AG04450 (cell line): Measurements from ENCODE around the gene LIMS2. TPM values are rescaled to one million over a fixed set of nuclear protein-coding genes. Genes with fewer than 3 reads are reported as not detected.

Source experiments
- CTCF ChIA-PET: fragments of 300-600, 350-600 bp; formaldehyde crosslinking; extraction: SDS; loops from one replicate; lab custom pipeline; 2022; ENCODE audit warnings: antibody characterized with exemption, inconsistent platforms; lab: Charles Lee
- POLR2A ChIA-PET: fragments of 350-600 bp; formaldehyde crosslinking; extraction: SDS; loops from one replicate; lab custom pipeline; 2021; ENCODE audit warnings: antibody characterized with exemption, inconsistent platforms; lab: Yijun Ruan, JAX
- DNase-seq: peaks from one replicate; pipeline ENCODE4 v3.0.0-alpha.2; 2011; ENCODE audit warnings: low read depth, low spot score
- H3K27ac ChIP-seq: one replicate; pipeline ENCODE4 v1.5.1; 2012; ENCODE audit warnings: low read depth, low read length, control low read depth
- H3K27me3 ChIP-seq: one replicate; pipeline ENCODE4 v1.6.0; 2012; ENCODE audit warnings: low read length; ENCODE audit not compliant: control insufficient read depth, insufficient read depth
- H3K4me3 ChIP-seq: 2 replicates; pipeline ENCODE4 v1.5.1; 2011; ENCODE audit warnings: mild to moderate bottlenecking, low read depth, low read length, control low read depth
- H3K9me3 ChIP-seq: 2 replicates; pipeline ENCODE4 v1.5.1; 2012; ENCODE audit warnings: low read length; ENCODE audit not compliant: control insufficient read depth, insufficient read depth
- polyA plus RNA-seq: library from polyadenylated mRNA; depleted of rRNA; stranded (reverse); fragments of >200 nt; gene quantifications from 2 replicates; pipeline ENCODE4 v1.2.3, GENCODE V29; 2011
- TF ChIP-seq, protein P1 (sequence below): IDR thresholded peaks from 2 replicates; pipeline ENCODE4 v1.5.1; 2011; ENCODE audit warnings: low read depth, low read length, control low read depth, inconsistent platforms

LIMS2 gene
- polyA plus RNA-seq, 1 experiment = 6.3 TPM

DNA sequence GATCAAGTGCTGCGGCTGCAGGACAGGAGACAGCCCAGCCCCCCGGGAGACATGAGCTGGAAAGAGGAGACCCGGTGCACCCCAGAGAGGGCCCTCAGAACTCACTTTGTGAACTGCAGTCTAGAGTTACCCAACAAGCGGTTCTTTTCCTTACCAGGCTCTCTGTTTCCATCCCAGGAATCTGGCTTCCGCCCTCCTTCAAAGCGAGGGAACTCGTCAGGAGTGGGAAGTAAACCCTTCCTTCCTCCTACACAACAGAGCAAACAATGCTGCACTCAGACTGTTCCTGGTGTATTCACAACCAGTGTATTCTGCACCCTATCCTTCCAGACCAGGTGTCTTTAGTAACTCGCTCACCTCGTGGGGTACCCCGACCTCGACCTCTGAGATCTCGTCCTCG is 34.0 kb upstream of the LIMS2 start:
- POLR2A ChIA-PET = no interaction called here
- TF ChIP-seq, protein P1, sequence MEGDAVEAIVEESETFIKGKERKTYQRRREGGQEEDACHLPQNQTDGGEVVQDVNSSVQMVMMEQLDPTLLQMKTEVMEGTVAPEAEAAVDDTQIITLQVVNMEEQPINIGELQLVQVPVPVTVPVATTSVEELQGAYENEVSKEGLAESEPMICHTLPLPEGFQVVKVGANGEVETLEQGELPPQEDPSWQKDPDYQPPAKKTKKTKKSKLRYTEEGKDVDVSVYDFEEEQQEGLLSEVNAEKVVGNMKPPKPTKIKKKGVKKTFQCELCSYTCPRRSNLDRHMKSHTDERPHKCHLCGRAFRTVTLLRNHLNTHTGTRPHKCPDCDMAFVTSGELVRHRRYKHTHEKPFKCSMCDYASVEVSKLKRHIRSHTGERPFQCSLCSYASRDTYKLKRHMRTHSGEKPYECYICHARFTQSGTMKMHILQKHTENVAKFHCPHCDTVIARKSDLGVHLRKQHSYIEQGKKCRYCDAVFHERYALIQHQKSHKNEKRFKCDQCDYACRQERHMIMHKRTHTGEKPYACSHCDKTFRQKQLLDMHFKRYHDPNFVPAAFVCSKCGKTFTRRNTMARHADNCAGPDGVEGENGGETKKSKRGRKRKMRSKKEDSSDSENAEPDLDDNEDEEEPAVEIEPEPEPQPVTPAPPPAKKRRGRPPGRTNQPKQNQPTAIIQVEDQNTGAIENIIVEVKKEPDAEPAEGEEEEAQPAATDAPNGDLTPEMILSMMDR = no peak
- H3K27ac ChIP-seq = no peak overlapping the region

DNA sequence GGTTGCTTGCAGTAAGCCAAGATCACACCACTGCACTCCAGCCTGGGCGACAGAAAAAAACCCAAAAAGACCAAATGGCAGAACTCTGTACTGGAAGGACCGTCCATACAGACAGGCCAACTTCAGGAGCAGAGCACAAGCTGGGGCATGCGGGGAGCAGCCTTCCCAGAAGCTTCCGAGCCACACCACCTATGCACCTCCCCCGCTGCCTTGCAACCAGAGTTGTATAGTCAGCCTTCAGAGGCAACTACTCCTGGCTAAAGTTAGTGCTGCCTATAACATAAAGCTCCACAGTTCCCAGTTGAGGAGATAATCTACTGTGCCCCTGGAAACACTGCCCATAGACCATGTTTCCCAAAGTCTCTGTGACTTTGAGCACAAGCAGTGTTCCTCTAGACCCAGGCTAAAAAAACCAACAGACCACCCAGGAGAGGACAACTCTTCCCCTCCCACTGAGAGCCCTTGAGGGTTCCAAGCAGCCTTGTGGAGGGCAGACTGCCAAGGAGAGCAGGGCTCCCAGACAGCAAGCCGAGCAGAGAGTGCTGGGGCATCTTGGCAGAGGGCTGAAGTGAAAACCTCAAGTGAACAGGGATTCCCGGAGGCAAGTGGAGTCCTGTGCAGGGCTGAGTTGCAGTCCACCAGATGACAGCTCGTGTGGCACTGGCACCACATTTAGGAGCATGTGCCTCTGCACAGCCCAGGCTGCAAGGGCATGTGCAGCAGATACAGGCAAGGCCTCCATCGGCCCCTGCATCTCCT is 32.7 kb upstream of the LIMS2 start:
- H3K4me3 ChIP-seq = no peak overlapping the region
- no peak overlapping the region for H3K27ac ChIP-seq
- TF ChIP-seq, protein P1 = no peak
- ChIA-PET CTCF (no interaction called here), POLR2A (no interaction called here)
- DNase-seq = no peak
- H3K9me3 ChIP-seq = no peaks in the 10 kb centered on the region; the same call in 1 of the 2 replicates
- H3K27me3 ChIP-seq = no peaks in the 10 kb centered on the region

More for the DNA sequence above, 34.0 kb upstream of the LIMS2 start:
- Histone ChIP-seq H3K4me3 (no peak overlapping the region), H3K27me3 (no peaks in the 10 kb centered on the region), H3K9me3 (peaks cover 3% of the 10 kb centered on the region; the same call in 1 of the 2 replicates)
- no peak for DNase-seq
- CTCF ChIA-PET = no interaction called here

DNA sequence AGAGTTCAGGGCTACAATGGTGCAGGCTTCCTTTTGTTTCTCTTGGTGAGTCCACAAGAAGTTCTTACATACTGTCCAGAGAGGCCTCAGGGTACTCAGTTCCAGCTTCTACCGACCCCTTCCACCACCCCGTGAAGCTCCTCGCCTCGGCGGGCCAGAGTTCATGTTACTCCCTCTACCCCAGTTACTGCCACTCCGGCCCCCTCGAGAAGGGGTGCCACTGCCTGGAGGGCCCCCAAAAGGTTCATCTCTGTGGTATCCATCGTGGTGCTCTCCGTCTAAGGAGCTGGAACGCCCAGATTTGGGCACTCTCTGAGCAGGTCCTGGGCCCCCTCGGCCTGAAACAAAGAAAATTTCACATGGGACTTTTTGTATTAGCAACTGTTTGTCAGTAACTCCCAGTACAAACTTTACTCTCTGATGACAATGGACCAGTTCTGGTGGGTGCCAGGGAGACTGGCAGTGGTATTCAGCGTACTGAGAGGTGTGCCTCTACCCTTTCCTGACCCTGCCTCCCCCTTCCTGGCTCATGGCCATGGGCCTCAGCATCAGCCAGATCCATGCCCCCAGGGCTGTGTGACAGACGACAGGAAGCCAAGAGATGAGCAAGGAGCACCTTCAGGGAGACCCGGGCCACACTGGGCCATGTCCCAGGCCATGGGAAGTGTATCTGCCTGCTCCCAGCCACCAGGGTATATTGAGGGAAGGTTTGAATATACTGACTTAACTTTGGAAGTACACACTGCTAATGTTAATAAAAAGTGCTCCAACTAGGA is 31.1 kb upstream of the LIMS2 start:
- DNase-seq = no peak
- H3K27ac ChIP-seq = no peak overlapping the region
- CTCF ChIA-PET = no interaction called here

DNA sequence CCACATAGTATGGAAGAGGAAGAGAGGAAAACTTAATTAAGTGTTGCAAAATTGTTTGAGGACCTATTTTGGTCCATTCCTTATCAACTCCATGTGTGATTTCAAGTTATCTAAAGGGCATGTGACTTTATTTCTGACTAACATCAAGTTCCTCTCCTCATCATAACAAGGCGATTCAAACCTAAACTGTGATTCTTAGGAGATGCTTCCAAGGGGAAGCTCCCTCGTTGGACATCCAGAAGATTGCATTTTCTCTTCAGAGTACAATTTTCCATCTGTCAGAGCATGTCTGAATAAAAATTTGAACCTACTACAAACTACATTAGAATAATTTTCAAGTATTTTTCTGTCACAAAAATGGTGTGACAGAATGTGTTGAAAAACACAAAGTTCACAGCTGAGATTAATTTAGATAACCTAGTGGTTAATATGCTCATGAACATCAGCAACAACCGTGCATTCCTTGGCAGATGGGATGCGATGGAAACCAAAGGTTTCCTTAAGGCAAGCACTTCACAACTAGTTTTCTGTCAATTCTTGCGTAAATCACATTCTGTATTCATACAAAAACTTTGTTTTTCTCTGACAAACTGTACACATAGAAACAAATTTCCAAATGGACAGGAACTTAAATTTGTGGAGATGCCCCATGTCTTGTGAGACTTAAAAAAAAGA is 30.2 kb upstream of the LIMS2 start:
- no peaks in the 10 kb centered on the region for H3K27me3 ChIP-seq
- no peaks in the 10 kb centered on the region; the same call in 1 of the 2 replicates for H3K9me3 ChIP-seq
- ChIA-PET CTCF (interaction anchor here (2.2 kb wide), 1 partner anchor 10 kb away, joined by 10 read pairs; no protein-coding TSS in a partner anchor), POLR2A (no interaction called here)
- H3K4me3 ChIP-seq = no peak overlapping the region
- TF ChIP-seq, protein P1 = no peak
- H3K27ac ChIP-seq = no peak overlapping the region
- no peak for DNase-seq

More for the DNA sequence above, 31.1 kb upstream of the LIMS2 start:
- Histone ChIP-seq H3K4me3 (no peak overlapping the region), H3K27me3 (no peaks in the 10 kb centered on the region), H3K9me3 (no peaks in the 10 kb centered on the region; the same call in 1 of the 2 replicates)
- POLR2A ChIA-PET = no interaction called here
- TF ChIP-seq, protein P1 = no peak
